RCC 7860 (cell line): ENCODE results near the gene TTC39A.
"Not testable (repeated sequence)": the region's sequence is repeated elsewhere in the genome, so short reads cannot be mapped to it uniquely, and the experiment has no call there.

ENCODE experiments used
- DNase-seq: peaks from one replicate; pipeline ENCODE4 v3.0.0-alpha.2; 2015; ENCODE audit warnings: low spot score
- FAIRE-seq: peaks from 2 replicates; lab custom pipeline; 2012; peaks lifted over from hg19 to GRCh38; lab: Jason Lieb, UNC

The TTC39A gene

GRCh38 chr1:51272916-51273315, 57.4 kb downstream of the TTC39A start:
- FAIRE-seq (no peak), DNase-seq (no peak)

GRCh38 chr1:51270751-51271150, 59.6 kb downstream of the TTC39A start:
- DNase-seq: no peak
- FAIRE-seq: no peak

GRCh38 chr1:51268634-51269033, 61.7 kb downstream of the TTC39A start:
- DNase-seq (no peak), FAIRE-seq (no peak)

- FAIRE-seq (no peak), DNase-seq (no peak)
Observed at GRCh38 chr1:51266791-51267190, 63.6 kb downstream of the TTC39A start.

- FAIRE-seq: no peak
Observed at GRCh38 chr1:51266181-51266580, 64.2 kb downstream of the TTC39A start.

GRCh38 chr1:51265618-51266017, 64.7 kb downstream of the TTC39A start:
- FAIRE-seq: no peak
- DNase-seq: no peak

More at GRCh38 chr1:51266181-51266580, 64.2 kb downstream of the TTC39A start:
- no peak for DNase-seq

- peak; percentile 89 for DNase-seq
Observed at GRCh38 chr1:51264451-51264850, 65.9 kb downstream of the TTC39A start.

GRCh38 chr1:51263147-51263877, 67.0 kb downstream of the TTC39A start:
- FAIRE-seq (no peak), DNase-seq (no peak)

More at GRCh38 chr1:51264451-51264850, 65.9 kb downstream of the TTC39A start:
- peak; percentile 96 for FAIRE-seq

- DNase-seq: no peak
- FAIRE-seq: no peak
Observed at GRCh38 chr1:51255331-51255730, 75.0 kb downstream of the TTC39A start.

- FAIRE-seq (no peak), DNase-seq (no peak)
Observed at GRCh38 chr1:51253691-51254090, 76.7 kb downstream of the TTC39A start.

- DNase-seq (no peak), FAIRE-seq (no peak)
Observed at GRCh38 chr1:51252366-51252765, 78.0 kb downstream of the TTC39A start.

GRCh38 chr1:51251165-51251564, 79.2 kb downstream of the TTC39A start:
- DNase-seq, FAIRE-seq: not testable (repeated sequence)

GRCh38 chr1:51250729-51251128, 79.6 kb downstream of the TTC39A start:
- not testable (repeated sequence) for DNase-seq, FAIRE-seq

- FAIRE-seq (no peak), DNase-seq (no peak)
Observed at GRCh38 chr1:51249445-51249844, 80.9 kb downstream of the TTC39A start.

GRCh38 chr1:51247499-51247898, 82.9 kb downstream of the TTC39A start:
- FAIRE-seq (no peak), DNase-seq (no peak)

- DNase-seq (no peak), FAIRE-seq (no peak)
Observed at GRCh38 chr1:51247022-51247421, 83.3 kb downstream of the TTC39A start.

GRCh38 chr1:51242546-51242945, 87.8 kb downstream of the TTC39A start:
- no peak for DNase-seq
- no peak for FAIRE-seq

- no peak for DNase-seq
- no peak for FAIRE-seq
Observed at GRCh38 chr1:51241119-51241518, 89.2 kb downstream of the TTC39A start.

- FAIRE-seq (no peak), DNase-seq (no peak)
Observed at GRCh38 chr1:51240084-51240483, 90.3 kb downstream of the TTC39A start.

GRCh38 chr1:51238034-51238403, 92.3 kb downstream of the TTC39A start:
- FAIRE-seq (no peak), DNase-seq (no peak)

GRCh38 chr1:51237351-51238033, 92.9 kb downstream of the TTC39A start:
- DNase-seq: peak; percentile 38
- no peak for FAIRE-seq
